Panc1 (cell line): Measurements from ENCODE around the gene RASSF5.

Source experiments
- CTCF ChIP-seq: fragments of 450-650 bp; IDR thresholded peaks from 2 replicates; pipeline ENCODE4 v1.5.1; 2017; ENCODE audit warnings: mild to moderate bottlenecking
- REST ChIP-seq, 2 experiments: IDR thresholded peaks; 2 replicates each; pipeline ENCODE4 v1.6.1; 2011 to 2012; ENCODE audit warnings: low read depth in 2 of 2, control low read depth in 1 of 2, low read length in 1 of 2, mild to moderate bottlenecking in 1 of 2, moderate library complexity in 1 of 2; ENCODE audit not compliant: insufficient read depth in 1 of 2
- SIN3A ChIP-seq: IDR thresholded peaks from 2 replicates; pipeline ENCODE4 v1.6.1; 2012; ENCODE audit warnings: low read depth, mild to moderate bottlenecking, low read length, moderate library complexity, borderline replicate concordance; ENCODE audit not compliant: insufficient read depth
- TCF7L2 ChIP-seq: IDR thresholded peaks from 2 replicates; pipeline ENCODE4 v1.6.1; 2011; ENCODE audit warnings: mild to moderate bottlenecking, low read depth, low read length, inconsistent platforms

- TF ChIP-seq TCF7L2 (no peak), REST (IDR thresholded peaks at IDR 0.05; ENCODE audit: insufficient read depth in 1 of 2, low read depth in 2 of 2, low read length in 1 of 2) (no peak), CTCF (no peak), SIN3A (no peak)
Observed at GRCh38 chr1:206502403-206502802, 4.9 kb upstream of the RASSF5 start.
